Stimulated activated naive CD8-positive, alpha-beta T cell treated with anti-CD3 and anti-CD28 coated beads, Interleukin-15, Interleukin-2, amounts not matched to agents 100 ng/mL and 50 ng/mL, for 24 hours (primary cell): ENCODE measurements around the gene ADCY4.

Experiments used
- H3K27ac Mint-ChIP-seq: one replicate; pipeline ENCODE4 v1.8.0; 2021; ENCODE audit warnings: mild to moderate bottlenecking, mixed read lengths
- H3K27me3 Mint-ChIP-seq: one replicate; pipeline ENCODE4 v1.8.0; 2021; ENCODE audit warnings: mixed read lengths
- H3K36me3 Mint-ChIP-seq: one replicate; pipeline ENCODE4 v1.8.0; 2021; ENCODE audit warnings: low read depth, mixed read lengths
- H3K4me1 Mint-ChIP-seq: one replicate; pipeline ENCODE4 v1.8.0; 2021; ENCODE audit warnings: low read depth, mixed read lengths
- H3K4me3 Mint-ChIP-seq: one replicate; pipeline ENCODE4 v1.8.0; 2021; ENCODE audit warnings: mild to moderate bottlenecking, mixed read lengths
- H3K9me3 Mint-ChIP-seq: one replicate; pipeline ENCODE4 v1.8.0; 2021; ENCODE audit warnings: mixed read lengths

Gene ADCY4

GRCh38 chr14:24291446-24292117 is 43.3 kb downstream of the ADCY4 start:
- Mint-ChIP-seq H3K27me3 (no peaks in the 10 kb centered on the region), H3K9me3 (no peaks in the 10 kb centered on the region), H3K4me1 (peaks cover 50% of the 10 kb centered on the region), H3K36me3 (peaks cover 46% of the 10 kb centered on the region), H3K27ac (no peak overlapping the region), H3K4me3 (no peak overlapping the region)

- no peaks in the 10 kb centered on the region for H3K27me3 Mint-ChIP-seq
- H3K27ac Mint-ChIP-seq = no peak overlapping the region
- peaks cover 38% of the 10 kb centered on the region for H3K36me3 Mint-ChIP-seq
- peaks cover 42% of the 10 kb centered on the region for H3K4me1 Mint-ChIP-seq
- H3K4me3 Mint-ChIP-seq = no peak overlapping the region
- H3K9me3 Mint-ChIP-seq = no peaks in the 10 kb centered on the region
Measured at GRCh38 chr14:24290746-24291145, 44.1 kb downstream of the ADCY4 start.

GRCh38 chr14:24289649-24290280 is 45.1 kb downstream of the ADCY4 start:
- H3K36me3 Mint-ChIP-seq = peaks cover 32% of the 10 kb centered on the region
- H3K4me1 Mint-ChIP-seq = peaks cover 45% of the 10 kb centered on the region
- H3K9me3 Mint-ChIP-seq = no peaks in the 10 kb centered on the region
- no peaks in the 10 kb centered on the region for H3K27me3 Mint-ChIP-seq
- H3K4me3 Mint-ChIP-seq = no peak overlapping the region
- no peak overlapping the region for H3K27ac Mint-ChIP-seq

- Mint-ChIP-seq H3K4me3 (no peak overlapping the region), H3K4me1 (peaks cover 43% of the 10 kb centered on the region), H3K27ac (no peak overlapping the region), H3K36me3 (peaks cover 17% of the 10 kb centered on the region), H3K9me3 (no peaks in the 10 kb centered on the region), H3K27me3 (no peaks in the 10 kb centered on the region)
Measured at GRCh38 chr14:24286996-24287395, 47.9 kb downstream of the ADCY4 start.

- Mint-ChIP-seq H3K27me3 (no peaks in the 10 kb centered on the region), H3K4me1 (peaks cover 32% of the 10 kb centered on the region), H3K36me3 (peaks cover 4% of the 10 kb centered on the region), H3K9me3 (no peaks in the 10 kb centered on the region), H3K27ac (no peak overlapping the region), H3K4me3 (no peak overlapping the region)
Measured at GRCh38 chr14:24285351-24285750, 49.5 kb downstream of the ADCY4 start.

GRCh38 chr14:24284501-24285035 is 50.3 kb downstream of the ADCY4 start:
- no peaks in the 10 kb centered on the region for H3K9me3 Mint-ChIP-seq
- H3K4me1 Mint-ChIP-seq = peaks cover 32% of the 10 kb centered on the region
- H3K36me3 Mint-ChIP-seq = no peaks in the 10 kb centered on the region
- H3K27me3 Mint-ChIP-seq = no peaks in the 10 kb centered on the region
- H3K4me3 Mint-ChIP-seq = no peak overlapping the region
- no peak overlapping the region for H3K27ac Mint-ChIP-seq

- Mint-ChIP-seq H3K4me3 (no peak overlapping the region), H3K27ac (no peak overlapping the region), H3K9me3 (no peaks in the 10 kb centered on the region), H3K27me3 (no peaks in the 10 kb centered on the region), H3K36me3 (no peaks in the 10 kb centered on the region), H3K4me1 (peaks cover 33% of the 10 kb centered on the region)
Measured at GRCh38 chr14:24283796-24284460, 50.9 kb downstream of the ADCY4 start.

GRCh38 chr14:24282736-24283135 is 52.1 kb downstream of the ADCY4 start:
- Mint-ChIP-seq H3K27ac (no peak overlapping the region), H3K4me3 (no peak overlapping the region), H3K9me3 (peaks cover 5% of the 10 kb centered on the region), H3K36me3 (no peaks in the 10 kb centered on the region), H3K4me1 (peaks cover 39% of the 10 kb centered on the region), H3K27me3 (no peaks in the 10 kb centered on the region)

- no peak overlapping the region for H3K4me3 Mint-ChIP-seq
- H3K27ac Mint-ChIP-seq = no peak overlapping the region
- H3K27me3 Mint-ChIP-seq = no peaks in the 10 kb centered on the region
- peaks cover 46% of the 10 kb centered on the region for H3K4me1 Mint-ChIP-seq
- H3K36me3 Mint-ChIP-seq = no peaks in the 10 kb centered on the region
- peaks cover 5% of the 10 kb centered on the region for H3K9me3 Mint-ChIP-seq
Measured at GRCh38 chr14:24281636-24282035, 53.2 kb downstream of the ADCY4 start.

GRCh38 chr14:24280797-24281460 is 53.9 kb downstream of the ADCY4 start:
- H3K4me1 Mint-ChIP-seq = peaks cover 47% of the 10 kb centered on the region
- H3K27ac Mint-ChIP-seq = no peak overlapping the region
- no peaks in the 10 kb centered on the region for H3K27me3 Mint-ChIP-seq
- peaks cover 5% of the 10 kb centered on the region for H3K9me3 Mint-ChIP-seq
- H3K4me3 Mint-ChIP-seq = no peak overlapping the region
- H3K36me3 Mint-ChIP-seq = no peaks in the 10 kb centered on the region

GRCh38 chr14:24279301-24280186 is 55.3 kb downstream of the ADCY4 start:
- Mint-ChIP-seq H3K36me3 (no peaks in the 10 kb centered on the region), H3K4me1 (peaks cover 52% of the 10 kb centered on the region), H3K9me3 (peaks cover 5% of the 10 kb centered on the region), H3K4me3 (peak overlapping the region; percentile 47), H3K27me3 (no peaks in the 10 kb centered on the region), H3K27ac (peak overlapping the region; percentile 71)

- peaks cover 63% of the 10 kb centered on the region for H3K4me1 Mint-ChIP-seq
- peaks cover 5% of the 10 kb centered on the region for H3K9me3 Mint-ChIP-seq
- H3K27me3 Mint-ChIP-seq = no peaks in the 10 kb centered on the region
- H3K27ac Mint-ChIP-seq = peak overlapping the region; percentile 71
- H3K36me3 Mint-ChIP-seq = no peaks in the 10 kb centered on the region
- peak overlapping the region; percentile 17 for H3K4me3 Mint-ChIP-seq
Measured at GRCh38 chr14:24278424-24278823, 56.4 kb downstream of the ADCY4 start.

GRCh38 chr14:24277606-24278321 is 57.1 kb downstream of the ADCY4 start:
- Mint-ChIP-seq H3K27ac (peak overlapping the region; percentile 71), H3K4me3 (no peak overlapping the region), H3K36me3 (no peaks in the 10 kb centered on the region), H3K9me3 (peaks cover 5% of the 10 kb centered on the region), H3K4me1 (peaks cover 70% of the 10 kb centered on the region), H3K27me3 (no peaks in the 10 kb centered on the region)

GRCh38 chr14:24277071-24277470 is 57.8 kb downstream of the ADCY4 start:
- H3K27ac Mint-ChIP-seq = peak overlapping the region; percentile 8
- peaks cover 5% of the 10 kb centered on the region for H3K9me3 Mint-ChIP-seq
- no peak overlapping the region for H3K4me3 Mint-ChIP-seq
- H3K4me1 Mint-ChIP-seq = peaks cover 77% of the 10 kb centered on the region
- H3K27me3 Mint-ChIP-seq = no peaks in the 10 kb centered on the region
- H3K36me3 Mint-ChIP-seq = no peaks in the 10 kb centered on the region
